D341Med (cell line): ENCODE measurements around the gene FGF5.

Experiments used
- DNase-seq: peaks from one replicate; pipeline ENCODE4 v3.0.0; 2012; ENCODE audit warnings: low spot score

The FGF5 gene

DNA sequence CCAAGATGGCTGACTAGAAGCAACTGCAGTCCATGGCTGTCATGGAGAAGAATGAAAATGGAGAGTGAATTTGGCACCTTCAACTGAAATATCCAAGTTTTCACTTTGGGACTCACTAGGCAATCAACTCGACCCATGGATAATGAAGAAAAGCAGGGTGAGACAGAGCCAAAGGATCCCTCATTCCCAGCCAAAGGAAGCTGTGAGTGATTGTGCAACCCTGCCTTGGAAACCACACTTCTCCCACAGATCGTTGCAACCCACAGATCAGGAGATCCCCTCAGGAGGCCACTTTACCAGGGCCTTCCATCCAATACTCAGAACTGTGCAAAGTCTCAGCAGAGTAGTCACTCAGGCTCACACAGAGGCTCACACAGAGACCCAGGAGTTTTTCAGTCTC, 73.6 kb downstream of the FGF5 start:
- DNase-seq, result no peak
